ENCODE data around the gene CAMTA1.

DNA sequence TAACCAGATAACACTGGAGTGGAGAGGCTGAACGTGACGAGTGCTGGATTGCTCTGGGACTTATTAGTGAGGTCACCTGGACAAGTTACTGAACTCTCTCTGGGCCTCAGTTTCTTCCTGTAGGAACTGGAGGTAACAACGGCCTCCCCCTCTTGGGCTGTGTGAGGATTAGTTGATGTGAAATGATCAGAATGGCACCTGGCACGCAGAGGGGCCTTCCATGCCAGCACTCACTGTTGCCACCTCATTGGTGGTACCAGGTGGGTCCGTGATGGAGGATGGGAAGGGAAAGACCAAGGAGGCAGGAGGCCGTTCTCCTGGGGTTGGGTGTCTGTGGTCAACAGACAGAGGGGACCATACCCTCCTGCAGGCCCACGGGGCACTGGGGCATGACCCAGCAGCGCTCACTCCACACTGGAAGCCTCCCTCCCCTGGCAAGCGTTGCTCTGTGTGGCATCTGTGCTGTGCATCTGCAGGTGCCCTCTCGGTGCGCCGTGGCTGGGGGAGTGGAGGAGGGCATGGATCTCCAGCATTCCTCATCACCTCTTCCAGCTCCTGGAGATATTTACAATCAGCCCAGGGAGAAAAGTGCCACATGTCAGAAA, 636.3 kb downstream of the CAMTA1 start:
- TF ChIP-seq JUND (IDR thresholded peaks at IDR 0.05; ENCODE audit: borderline replicate concordance, low read depth, low read length) (no peak), JUND (tag; IDR thresholded peaks at IDR 0.05; ENCODE audit: borderline replicate concordance, low read depth, low read length) (no peak), GABPA (tag; conservative IDR thresholded peaks at IDR 0.05; ENCODE audit: low read depth) (no peak)
